Measurements from ENCODE around the gene SPOCD1.

SPOCD1 gene

DNA sequence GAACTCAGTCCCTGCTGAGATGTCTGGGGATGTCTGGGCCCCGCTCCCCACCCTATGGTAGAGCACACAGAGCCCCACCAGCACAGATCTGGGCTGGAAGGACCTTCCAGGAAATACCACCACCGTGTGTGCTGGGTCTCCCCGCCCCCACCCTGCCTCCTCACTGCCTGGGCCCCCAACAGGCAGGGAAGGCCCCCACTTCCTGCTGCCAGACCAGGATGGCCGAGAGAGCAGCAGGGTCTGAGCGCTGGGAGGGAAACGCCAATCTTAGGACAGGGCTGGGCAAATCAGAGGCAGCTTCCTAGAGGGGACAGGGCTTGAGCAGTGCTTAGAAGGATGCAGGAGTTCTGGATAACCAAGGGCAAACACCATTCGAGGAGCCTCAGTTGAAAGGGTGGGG lies 63.6 kb downstream of the SPOCD1 start:
- TF ChIP-seq, protein P1, sequence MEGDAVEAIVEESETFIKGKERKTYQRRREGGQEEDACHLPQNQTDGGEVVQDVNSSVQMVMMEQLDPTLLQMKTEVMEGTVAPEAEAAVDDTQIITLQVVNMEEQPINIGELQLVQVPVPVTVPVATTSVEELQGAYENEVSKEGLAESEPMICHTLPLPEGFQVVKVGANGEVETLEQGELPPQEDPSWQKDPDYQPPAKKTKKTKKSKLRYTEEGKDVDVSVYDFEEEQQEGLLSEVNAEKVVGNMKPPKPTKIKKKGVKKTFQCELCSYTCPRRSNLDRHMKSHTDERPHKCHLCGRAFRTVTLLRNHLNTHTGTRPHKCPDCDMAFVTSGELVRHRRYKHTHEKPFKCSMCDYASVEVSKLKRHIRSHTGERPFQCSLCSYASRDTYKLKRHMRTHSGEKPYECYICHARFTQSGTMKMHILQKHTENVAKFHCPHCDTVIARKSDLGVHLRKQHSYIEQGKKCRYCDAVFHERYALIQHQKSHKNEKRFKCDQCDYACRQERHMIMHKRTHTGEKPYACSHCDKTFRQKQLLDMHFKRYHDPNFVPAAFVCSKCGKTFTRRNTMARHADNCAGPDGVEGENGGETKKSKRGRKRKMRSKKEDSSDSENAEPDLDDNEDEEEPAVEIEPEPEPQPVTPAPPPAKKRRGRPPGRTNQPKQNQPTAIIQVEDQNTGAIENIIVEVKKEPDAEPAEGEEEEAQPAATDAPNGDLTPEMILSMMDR (IDR thresholded peaks at IDR 0.05; ENCODE audit: low read depth, low read length) = no peak
- Histone ChIP-seq H3K9me3 (no peaks in the 10 kb centered on the region), H3K4me1 (peaks cover 21% of the 10 kb centered on the region; the same call in 1 of the 2 replicates), H3K27me3 (no peaks in the 10 kb centered on the region), H3K36me3 (no peaks in the 10 kb centered on the region), H3K4me3 (ENCODE audit: low read depth, low read length) (no peak overlapping the region)
- no peak for DNase-seq

DNA sequence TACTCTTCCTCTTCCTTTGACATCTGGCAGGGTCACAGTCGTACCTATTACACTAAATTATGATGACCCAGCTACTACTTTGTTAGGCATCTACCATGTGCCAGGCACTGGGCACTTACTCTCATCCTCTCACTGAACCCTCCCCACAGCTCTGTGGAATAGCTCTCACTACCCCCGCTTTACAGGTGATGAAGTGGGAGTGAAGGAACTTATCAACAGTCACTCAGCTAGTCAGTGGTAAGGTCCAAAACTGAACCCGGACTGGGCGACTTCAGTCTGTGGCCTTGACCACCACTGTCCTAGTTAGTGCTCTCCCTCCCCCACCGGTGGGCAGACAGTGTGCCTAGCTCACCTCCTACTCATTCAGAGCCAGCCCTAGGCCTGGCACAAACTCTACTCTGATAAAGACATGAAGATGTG lies 64.0 kb downstream of the SPOCD1 start:
- Histone ChIP-seq H3K4me3 (ENCODE audit: low read depth, low read length) (no peak overlapping the region), H3K9me3 (no peaks in the 10 kb centered on the region), H3K36me3 (no peaks in the 10 kb centered on the region), H3K27me3 (no peaks in the 10 kb centered on the region), H3K4me1 (peaks cover 21% of the 10 kb centered on the region; the same call in 1 of the 2 replicates)
- no peak for DNase-seq
- TF ChIP-seq, protein P1 (IDR thresholded peaks at IDR 0.05; ENCODE audit: low read depth, low read length) = no peak

DNA sequence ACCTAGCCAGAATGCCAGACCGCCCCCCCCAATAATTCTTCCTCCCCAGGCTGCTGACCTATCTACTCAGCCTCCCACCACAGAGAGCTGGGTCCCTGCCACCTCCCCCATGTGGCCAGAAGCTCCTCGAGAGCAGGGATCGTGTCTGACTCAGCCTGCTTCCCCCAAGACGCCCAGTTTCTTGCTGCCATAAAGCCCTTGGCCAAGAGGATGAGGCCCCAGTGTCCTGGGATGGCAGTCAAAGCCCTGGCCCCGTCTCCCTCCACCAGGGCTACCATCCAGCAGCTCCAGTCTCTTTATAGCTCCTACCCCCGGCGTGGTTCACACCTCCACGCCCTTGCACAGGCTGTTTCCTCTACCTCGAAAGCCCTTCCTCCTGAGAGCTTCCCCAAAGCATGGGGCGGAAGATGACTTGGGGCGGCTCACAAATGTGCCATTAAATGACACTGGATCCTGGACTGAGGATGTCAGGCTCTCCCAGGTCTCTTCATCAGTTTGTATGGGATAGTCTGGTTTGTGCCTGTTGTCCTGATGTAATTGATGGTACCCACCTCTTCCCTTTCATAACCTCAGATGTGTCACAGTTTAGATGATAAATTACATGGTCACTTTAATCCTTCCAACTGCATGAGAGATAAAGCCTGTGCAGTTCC lies 64.8 kb downstream of the SPOCD1 start:
- no peak for DNase-seq
- TF ChIP-seq, protein P1 (IDR thresholded peaks at IDR 0.05; ENCODE audit: low read depth, low read length) = no peak
- Histone ChIP-seq H3K27me3 (no peaks in the 10 kb centered on the region), H3K36me3 (no peaks in the 10 kb centered on the region), H3K4me1 (peaks cover 19% of the 10 kb centered on the region; the same call in 1 of the 2 replicates), H3K4me3 (ENCODE audit: low read depth, low read length) (no peak overlapping the region), H3K9me3 (no peaks in the 10 kb centered on the region)

DNA sequence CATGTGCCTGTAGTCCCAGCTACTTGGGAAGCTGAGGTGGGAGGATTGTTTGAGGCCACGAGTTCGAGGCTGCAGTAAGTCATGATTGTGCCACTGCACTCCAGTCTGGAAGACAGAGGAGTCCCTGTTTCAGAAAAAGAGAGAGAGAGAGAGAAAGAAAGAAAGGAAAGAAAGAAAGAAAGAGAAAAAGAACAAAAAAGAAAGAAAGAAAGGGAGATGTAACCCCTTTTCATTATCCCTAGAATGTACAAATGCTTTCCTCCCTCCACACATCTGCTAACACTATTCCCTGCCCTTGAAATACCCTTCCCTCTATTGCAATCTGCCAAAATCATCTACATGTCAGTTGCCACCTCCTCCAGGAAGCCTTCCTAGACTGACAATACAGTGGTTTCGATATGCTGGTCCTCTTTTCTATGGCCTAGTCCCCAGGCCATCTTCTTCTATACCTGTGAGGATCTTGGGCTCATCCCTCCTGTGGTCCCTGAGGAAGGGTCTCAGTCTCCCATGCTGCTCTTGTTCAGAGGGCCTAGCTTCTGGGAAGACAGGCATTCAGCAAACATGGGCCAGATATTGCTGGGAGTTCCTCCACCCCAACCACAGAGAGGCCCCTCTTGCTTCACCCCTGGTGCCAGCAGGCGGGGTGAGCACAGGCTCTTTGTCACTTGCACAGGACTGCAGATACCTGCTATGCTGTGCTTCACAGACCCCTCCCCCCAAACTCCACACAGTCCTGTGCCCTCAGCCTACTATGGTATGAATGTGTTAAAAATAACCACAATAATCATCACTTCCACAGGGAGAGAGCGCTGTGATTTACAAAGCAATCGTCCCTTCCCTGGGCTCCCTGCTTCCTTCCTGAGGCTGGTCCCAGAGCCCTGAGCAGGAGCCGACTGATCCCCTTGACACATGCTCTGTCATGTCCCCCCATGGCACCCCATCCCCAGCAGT lies 65.8 kb downstream of the SPOCD1 start:
- peaks cover 3% of the 10 kb centered on the region; the same call in 1 of the 2 replicates for H3K36me3 ChIP-seq
- H3K4me1 ChIP-seq = peaks cover 15% of the 10 kb centered on the region; the same call in 1 of the 2 replicates
- DNase-seq = no peak
- H3K9me3 ChIP-seq = no peaks in the 10 kb centered on the region
- no peak overlapping the region for H3K4me3 ChIP-seq (ENCODE audit: low read depth, low read length)
- TF ChIP-seq, protein P1 (IDR thresholded peaks at IDR 0.05; ENCODE audit: low read depth, low read length) = no peak
- H3K27me3 ChIP-seq = no peaks in the 10 kb centered on the region

DNA sequence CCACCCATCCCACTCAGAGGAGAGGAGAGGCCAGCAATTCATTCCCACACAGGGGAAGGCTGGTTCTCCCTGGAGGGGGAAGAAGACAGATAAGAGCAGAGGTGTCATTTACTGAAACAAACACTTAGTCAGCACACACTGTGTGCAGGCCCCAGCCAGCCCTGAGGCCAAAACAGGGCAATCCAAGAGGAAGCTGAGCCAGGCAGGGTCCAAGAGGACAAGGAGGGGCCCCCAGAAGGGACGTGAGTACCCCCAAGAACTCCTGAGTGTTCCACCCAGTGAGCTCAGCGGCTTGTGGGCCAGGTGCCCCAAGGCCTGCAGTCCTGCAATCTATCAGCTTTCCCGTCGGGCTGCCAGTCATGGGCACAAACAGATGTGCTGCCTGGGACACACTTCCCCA lies 67.5 kb downstream of the SPOCD1 start:
- TF ChIP-seq, protein P1 (IDR thresholded peaks at IDR 0.05; ENCODE audit: low read depth, low read length) = no peak
- Histone ChIP-seq H3K36me3 (peaks cover 4% of the 10 kb centered on the region; the same call in 1 of the 2 replicates), H3K27me3 (no peaks in the 10 kb centered on the region), H3K9me3 (no peaks in the 10 kb centered on the region), H3K4me1 (peaks cover 7% of the 10 kb centered on the region; the same call in 1 of the 2 replicates), H3K4me3 (ENCODE audit: low read depth, low read length) (no peak overlapping the region)
- peak; percentile 24 for DNase-seq
